Dedifferentiated amniotic fluid mesenchymal stem cell (primary cell): ENCODE results near the gene SH3PXD2B.

Source experiments
- DNase-seq: peaks from one replicate; pipeline ENCODE4 v3.0.0-alpha.2; 2016; ENCODE audit errors: extremely low spot score

Gene SH3PXD2B

GRCh38 chr5:172453206-172453985, 929 bp downstream of the SH3PXD2B start:
- peak; percentile 70 for DNase-seq

- DNase-seq: peak; percentile 63
Measured at GRCh38 chr5:172452398-172453205, 1.7 kb downstream of the SH3PXD2B start.

- peak; percentile 38 for DNase-seq
Measured at GRCh38 chr5:172451771-172452197, 2.5 kb downstream of the SH3PXD2B start.

- no peak for DNase-seq
Measured at GRCh38 chr5:172450861-172451695, 3.2 kb downstream of the SH3PXD2B start.

- no peak for DNase-seq
Measured at GRCh38 chr5:172450453-172450852, 3.9 kb downstream of the SH3PXD2B start.

- DNase-seq: no peak
Measured at GRCh38 chr5:172448999-172449398, 5.3 kb downstream of the SH3PXD2B start.

GRCh38 chr5:172447646-172448365, 6.5 kb downstream of the SH3PXD2B start:
- DNase-seq: no peak

GRCh38 chr5:172446336-172447051, 7.8 kb downstream of the SH3PXD2B start:
- no peak for DNase-seq

- no peak for DNase-seq
Measured at GRCh38 chr5:172445866-172446265, 8.5 kb downstream of the SH3PXD2B start.

- no peak for DNase-seq
Measured at GRCh38 chr5:172444626-172445365, 9.5 kb downstream of the SH3PXD2B start.

GRCh38 chr5:172444110-172444510, 10.2 kb downstream of the SH3PXD2B start:
- DNase-seq: peak; percentile 46

- peak; percentile 67 for DNase-seq
Measured at GRCh38 chr5:172443441-172444109, 10.8 kb downstream of the SH3PXD2B start.

- no peak for DNase-seq
Measured at GRCh38 chr5:172442592-172442991, 11.7 kb downstream of the SH3PXD2B start.

GRCh38 chr5:172441262-172441751, 13.0 kb downstream of the SH3PXD2B start:
- no peak for DNase-seq

GRCh38 chr5:172440486-172440885, 13.8 kb downstream of the SH3PXD2B start:
- no peak for DNase-seq

- no peak for DNase-seq
Measured at GRCh38 chr5:172439785-172440477, 14.4 kb downstream of the SH3PXD2B start.

GRCh38 chr5:172438319-172438668, 16.0 kb downstream of the SH3PXD2B start:
- no peak for DNase-seq

GRCh38 chr5:172437445-172438318, 16.6 kb downstream of the SH3PXD2B start:
- DNase-seq: no peak
